Effector memory CD4-positive, alpha-beta T cell (primary cell): ENCODE data around the gene SDHA.
"Not testable (repeated sequence)": the region's sequence is repeated elsewhere in the genome, so short reads cannot be mapped to it uniquely, and the experiment has no call there.

Experiments used
- DNase-seq, 3 donors: peaks; one replicate each; pipeline ENCODE4 v3.0.0-alpha.2; 2020
- H3K27ac ChIP-seq: 2 replicates; pipeline ENCODE4 v1.7.0; 2013; ENCODE audit warnings: mild to moderate bottlenecking, low read length, moderate library complexity; ENCODE audit not compliant: insufficient read depth, poor library complexity, severe bottlenecking
- H3K27me3 ChIP-seq: replicated peaks from 2 replicates; pipeline ENCODE4 v1.7.0; 2013; ENCODE audit warnings: mild to moderate bottlenecking, low read length; ENCODE audit not compliant: insufficient read depth, control insufficient read depth, poor library complexity, severe bottlenecking
- H3K36me3 ChIP-seq: 2 replicates; pipeline ENCODE4 v1.7.0; 2013; ENCODE audit warnings: mild to moderate bottlenecking, low read length, moderate library complexity; ENCODE audit not compliant: control insufficient read depth, insufficient read depth
- H3K4me1 ChIP-seq: 2 replicates; pipeline ENCODE4 v1.7.0; 2013; ENCODE audit warnings: low read length, mild to moderate bottlenecking; ENCODE audit not compliant: control insufficient read depth, insufficient read depth, poor library complexity, severe bottlenecking
- H3K4me3 ChIP-seq: 2 replicates; pipeline ENCODE4 v1.7.0; 2013; ENCODE audit warnings: low read length, low read depth, mild to moderate bottlenecking; ENCODE audit not compliant: insufficient read depth, poor library complexity, severe bottlenecking
- H3K9me3 ChIP-seq: 2 replicates; pipeline ENCODE4 v1.7.0; 2013; ENCODE audit warnings: mild to moderate bottlenecking, low read length, moderate library complexity; ENCODE audit not compliant: control insufficient read depth

Gene SDHA

GRCh38 chr5:237931-238330 is 19.8 kb downstream of the SDHA start:
- DNase-seq: not testable (repeated sequence)

GRCh38 chr5:240550-240949 is 22.4 kb downstream of the SDHA start:
- DNase-seq, H3K9me3 ChIP-seq, H3K27ac ChIP-seq, H3K4me3 ChIP-seq, H3K4me1 ChIP-seq, H3K27me3 ChIP-seq: not testable (repeated sequence)
- H3K36me3 ChIP-seq: peaks cover 40% of the 10 kb centered on the region

More at GRCh38 chr5:237931-238330, 19.8 kb downstream of the SDHA start:
- not testable (repeated sequence) for H3K27ac ChIP-seq, H3K27me3 ChIP-seq, H3K4me1 ChIP-seq, H3K4me3 ChIP-seq, H3K9me3 ChIP-seq
- H3K36me3 ChIP-seq: peaks cover 60% of the 10 kb centered on the region

- H3K4me1 ChIP-seq, H3K27ac ChIP-seq, H3K27me3 ChIP-seq, DNase-seq, H3K9me3 ChIP-seq, H3K4me3 ChIP-seq: not testable (repeated sequence)
- H3K36me3 ChIP-seq: peaks cover 40% of the 10 kb centered on the region
These were observed 23.0 kb downstream of the SDHA start for GRCh38 chr5:241045-241669.

- not testable (repeated sequence) for DNase-seq, H3K9me3 ChIP-seq, H3K4me1 ChIP-seq, H3K4me3 ChIP-seq, H3K27me3 ChIP-seq
- Histone ChIP-seq H3K27ac (peak overlapping the region; percentile 18), H3K36me3 (peaks cover 34% of the 10 kb centered on the region)
These were observed 25.7 kb downstream of the SDHA start for GRCh38 chr5:243683-244367.

GRCh38 chr5:245717-246116 is 27.6 kb downstream of the SDHA start:
- H3K4me1 ChIP-seq, H3K9me3 ChIP-seq, H3K27ac ChIP-seq, H3K27me3 ChIP-seq, DNase-seq, H3K4me3 ChIP-seq: not testable (repeated sequence)
- peaks cover 29% of the 10 kb centered on the region for H3K36me3 ChIP-seq

GRCh38 chr5:250396-250795 is 32.3 kb downstream of the SDHA start:
- not testable (repeated sequence) for H3K27me3 ChIP-seq, DNase-seq, H3K27ac ChIP-seq, H3K9me3 ChIP-seq, H3K4me3 ChIP-seq, H3K4me1 ChIP-seq
- peaks cover 11% of the 10 kb centered on the region for H3K36me3 ChIP-seq

GRCh38 chr5:251016-251415 is 32.9 kb downstream of the SDHA start:
- H3K9me3 ChIP-seq, H3K4me3 ChIP-seq, H3K4me1 ChIP-seq, H3K27ac ChIP-seq, DNase-seq, H3K27me3 ChIP-seq: not testable (repeated sequence)
- peaks cover 11% of the 10 kb centered on the region for H3K36me3 ChIP-seq

GRCh38 chr5:251538-251937 is 33.4 kb downstream of the SDHA start:
- H3K9me3 ChIP-seq, H3K4me1 ChIP-seq, H3K4me3 ChIP-seq, H3K27me3 ChIP-seq, H3K27ac ChIP-seq, DNase-seq: not testable (repeated sequence)
- peaks cover 11% of the 10 kb centered on the region for H3K36me3 ChIP-seq

GRCh38 chr5:251975-252374 is 33.9 kb downstream of the SDHA start:
- not testable (repeated sequence) for H3K27me3 ChIP-seq, H3K4me1 ChIP-seq, DNase-seq, H3K9me3 ChIP-seq, H3K4me3 ChIP-seq, H3K27ac ChIP-seq
- peaks cover 15% of the 10 kb centered on the region for H3K36me3 ChIP-seq

GRCh38 chr5:252546-252945 is 34.4 kb downstream of the SDHA start:
- H3K9me3 ChIP-seq: no peaks in the 10 kb centered on the region
- no peak overlapping the region for H3K4me3 ChIP-seq
- H3K27ac ChIP-seq: peak overlapping the region; percentile 45
- DNase-seq: no peak
- H3K4me1 ChIP-seq: peaks cover 5% of the 10 kb centered on the region
- no peaks in the 10 kb centered on the region for H3K27me3 ChIP-seq
- H3K36me3 ChIP-seq: peaks cover 20% of the 10 kb centered on the region
